ENCODE data around the gene EXOC2.

- TF ChIP-seq POLR2A (IDR thresholded peaks at IDR 0.05) (no peak), CTCF (IDR thresholded peaks at IDR 0.05) (no peak)
These were observed 18.0 kb downstream of the EXOC2 start for GRCh38 chr6:674956-675355.

Data from adrenal gland (tissue), 5 donors.